ENCODE data around the gene ARHGAP10.

ARHGAP10 gene

DNA sequence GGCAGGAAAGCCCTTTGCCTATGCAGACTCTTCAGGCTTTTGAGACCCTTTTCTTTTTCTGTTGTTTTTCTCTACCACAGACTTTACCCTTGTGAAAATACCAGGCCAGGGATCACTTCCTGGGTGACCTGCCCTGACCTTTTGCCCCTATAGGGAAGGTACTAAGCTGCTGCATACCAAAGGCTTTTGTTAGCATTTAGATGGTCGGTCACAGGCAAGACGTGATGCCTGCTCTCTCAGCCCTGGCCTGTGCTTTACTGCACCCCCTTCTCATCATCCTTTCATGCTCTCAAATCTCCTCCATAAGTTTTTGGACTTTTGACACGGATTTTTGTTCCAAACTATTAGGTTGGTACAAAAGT lies 98.2 kb downstream of the ARHGAP10 start:
- TF ChIP-seq, protein P1, sequence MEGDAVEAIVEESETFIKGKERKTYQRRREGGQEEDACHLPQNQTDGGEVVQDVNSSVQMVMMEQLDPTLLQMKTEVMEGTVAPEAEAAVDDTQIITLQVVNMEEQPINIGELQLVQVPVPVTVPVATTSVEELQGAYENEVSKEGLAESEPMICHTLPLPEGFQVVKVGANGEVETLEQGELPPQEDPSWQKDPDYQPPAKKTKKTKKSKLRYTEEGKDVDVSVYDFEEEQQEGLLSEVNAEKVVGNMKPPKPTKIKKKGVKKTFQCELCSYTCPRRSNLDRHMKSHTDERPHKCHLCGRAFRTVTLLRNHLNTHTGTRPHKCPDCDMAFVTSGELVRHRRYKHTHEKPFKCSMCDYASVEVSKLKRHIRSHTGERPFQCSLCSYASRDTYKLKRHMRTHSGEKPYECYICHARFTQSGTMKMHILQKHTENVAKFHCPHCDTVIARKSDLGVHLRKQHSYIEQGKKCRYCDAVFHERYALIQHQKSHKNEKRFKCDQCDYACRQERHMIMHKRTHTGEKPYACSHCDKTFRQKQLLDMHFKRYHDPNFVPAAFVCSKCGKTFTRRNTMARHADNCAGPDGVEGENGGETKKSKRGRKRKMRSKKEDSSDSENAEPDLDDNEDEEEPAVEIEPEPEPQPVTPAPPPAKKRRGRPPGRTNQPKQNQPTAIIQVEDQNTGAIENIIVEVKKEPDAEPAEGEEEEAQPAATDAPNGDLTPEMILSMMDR (IDR thresholded peaks at IDR 0.05): no peak
- Histone ChIP-seq H3K27me3 (no peaks in the 10 kb centered on the region), H3K9me3 (no peaks in the 10 kb centered on the region), H3K36me3 (peaks cover 0 to 10% (median 8%) of the 10 kb centered on the region in 3 donors), H3K27ac (peak overlapping the region; percentile 81 to 86), H3K4me3 (no peak overlapping the region), H3K4me1 (peaks cover 5 to 98% (median 63%) of the 10 kb centered on the region in 4 donors)
- no peak for DNase-seq
- intact Hi-C loops (cut with DNase I; ENCODE audit: low total_unique reads): no loop called here

DNA sequence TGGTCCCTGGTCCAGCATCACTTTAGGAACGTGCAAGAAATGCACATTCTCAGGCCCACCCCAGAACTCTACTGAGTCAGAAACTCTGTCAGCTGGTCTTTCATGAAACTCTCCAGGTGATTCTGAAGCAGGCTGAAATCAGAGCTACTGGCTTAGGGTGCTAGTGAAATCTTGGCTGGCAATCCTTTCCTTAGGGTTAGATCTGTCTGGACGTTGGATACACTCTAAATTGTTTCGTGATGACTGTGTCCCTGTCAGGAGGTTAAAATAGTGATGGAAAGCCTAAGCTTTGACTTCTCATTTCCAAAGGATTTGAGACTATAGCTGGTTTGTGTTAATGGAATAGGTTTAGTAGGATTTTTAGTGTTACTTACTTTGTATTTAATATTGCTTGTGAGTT lies 99.1 kb downstream of the ARHGAP10 start:
- TF ChIP-seq, protein P1 (IDR thresholded peaks at IDR 0.05): no peak
- no peaks in the 10 kb centered on the region for H3K27me3 ChIP-seq
- peak overlapping the region; percentile 81 to 86 for H3K27ac ChIP-seq
- peaks cover 0 to 10% (median 6%) of the 10 kb centered on the region in 3 donors for H3K36me3 ChIP-seq
- DNase-seq: no peak
- H3K4me1 ChIP-seq: peaks cover 5 to 98% (median 62%) of the 10 kb centered on the region in 4 donors
- no peak overlapping the region for H3K4me3 ChIP-seq
- no peaks in the 10 kb centered on the region for H3K9me3 ChIP-seq
- intact Hi-C loops (cut with DNase I; ENCODE audit: low total_unique reads): no loop called here

DNA sequence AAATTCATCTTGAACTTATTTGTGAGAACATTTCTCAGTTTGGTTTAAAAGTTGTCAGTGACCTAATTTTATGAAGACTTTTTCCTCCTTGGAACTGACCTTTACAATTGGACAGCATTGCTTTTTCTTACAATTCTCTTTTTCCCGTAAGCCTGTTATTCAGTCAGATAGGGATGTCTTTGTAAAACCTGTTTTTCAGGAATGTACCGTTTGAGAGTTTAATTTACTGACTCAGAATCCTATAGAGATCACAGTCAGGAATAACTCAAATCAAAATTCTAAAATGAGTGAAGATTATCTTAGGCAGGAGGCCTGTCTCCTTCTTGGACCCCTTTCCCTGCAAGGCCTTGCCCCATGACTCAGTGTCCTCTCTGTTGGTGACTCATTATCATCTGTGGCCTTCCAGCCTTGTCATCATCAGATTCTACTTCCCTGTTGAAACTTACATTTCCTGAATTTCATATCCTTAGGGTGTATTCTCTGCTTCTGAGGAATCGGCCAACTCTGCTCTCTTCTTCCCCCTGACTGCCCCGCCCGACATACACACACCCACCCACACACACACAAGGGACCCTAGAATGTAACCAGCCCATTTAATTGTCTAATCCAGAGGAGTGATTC lies 99.8 kb downstream of the ARHGAP10 start:
- H3K36me3 ChIP-seq: peaks cover 0 to 10% (median 6%) of the 10 kb centered on the region in 3 donors
- peak overlapping the region; percentile 81 to 86 for H3K27ac ChIP-seq
- intact Hi-C loops (cut with DNase I; ENCODE audit: low total_unique reads): no loop called here
- peak; percentile 73 to 78 for DNase-seq
- peaks cover 5 to 98% (median 61%) of the 10 kb centered on the region in 4 donors for H3K4me1 ChIP-seq
- TF ChIP-seq, protein P1 (IDR thresholded peaks at IDR 0.05): no peak
- no peaks in the 10 kb centered on the region for H3K9me3 ChIP-seq
- H3K4me3 ChIP-seq: no peak overlapping the region
- H3K27me3 ChIP-seq: no peaks in the 10 kb centered on the region

DNA sequence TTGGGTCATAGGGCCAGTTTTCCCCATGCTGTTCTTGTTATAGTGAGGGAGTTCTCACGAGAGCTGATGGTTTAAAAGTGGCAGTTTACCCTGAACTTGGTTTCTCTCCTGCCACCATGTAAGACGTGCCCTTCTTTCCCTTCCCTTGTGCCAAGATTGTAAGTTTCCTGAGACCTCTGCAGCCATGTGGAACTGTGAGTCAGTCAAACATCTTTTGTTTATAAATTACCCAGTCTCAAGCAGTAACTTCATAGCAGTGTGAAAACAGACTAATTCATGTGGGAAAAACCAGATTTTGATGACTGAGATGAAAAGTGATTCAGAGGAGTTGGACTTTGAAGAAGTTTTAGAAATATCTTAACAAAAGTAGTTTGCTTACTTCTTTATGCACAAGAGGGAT lies 101.4 kb downstream of the ARHGAP10 start:
- TF ChIP-seq, protein P1 (IDR thresholded peaks at IDR 0.05): no peak
- Histone ChIP-seq H3K4me3 (no peak overlapping the region), H3K27me3 (no peaks in the 10 kb centered on the region), H3K9me3 (no peaks in the 10 kb centered on the region), H3K4me1 (peaks cover 5 to 94% (median 60%) of the 10 kb centered on the region in 4 donors), H3K27ac (peak overlapping the region; percentile 81 to 86), H3K36me3 (peaks cover 0 to 10% (median 6%) of the 10 kb centered on the region in 3 donors)
- intact Hi-C loops (cut with DNase I; ENCODE audit: low total_unique reads): no loop called here
- no peak for DNase-seq

DNA sequence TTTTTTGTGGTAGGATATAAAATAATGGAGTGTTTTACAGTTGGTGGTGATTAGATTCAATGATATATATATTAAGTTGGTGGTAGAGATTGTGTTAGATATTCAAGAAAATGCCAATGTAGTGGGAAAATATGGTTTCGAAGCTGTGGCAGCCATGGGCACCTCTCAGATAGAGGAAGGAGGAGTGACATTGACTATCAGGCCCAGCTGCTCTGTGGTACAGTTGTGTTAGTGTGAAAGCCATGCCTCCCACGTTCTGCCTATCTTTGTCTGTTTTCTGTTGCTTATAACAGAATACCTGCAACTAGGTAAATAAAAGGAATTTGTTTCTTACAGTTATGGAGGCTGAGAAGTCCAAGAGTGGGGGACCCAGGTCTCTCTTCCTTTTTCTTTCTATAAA lies 101.9 kb downstream of the ARHGAP10 start:
- peak overlapping the region; percentile 81 to 86 for H3K27ac ChIP-seq
- TF ChIP-seq, protein P1 (IDR thresholded peaks at IDR 0.05): no peak
- peaks cover 5 to 93% (median 55%) of the 10 kb centered on the region in 4 donors for H3K4me1 ChIP-seq
- intact Hi-C loops (cut with DNase I; ENCODE audit: low total_unique reads): no loop called here
- peaks cover 0 to 10% (median 6%) of the 10 kb centered on the region in 3 donors for H3K36me3 ChIP-seq
- H3K27me3 ChIP-seq: no peaks in the 10 kb centered on the region
- H3K4me3 ChIP-seq: no peak overlapping the region
- DNase-seq: no peak
- no peaks in the 10 kb centered on the region for H3K9me3 ChIP-seq

Data from tibial artery (tissue), 4 donors.